KMS-11 (cell line): ENCODE results near the gene CPXM1.

Source experiments
- H2AFZ ChIP-seq: fragments of 200-600 bp; sonication (generic); 2 replicates; pipeline ENCODE4 v1.6.1; 2016; ENCODE audit warnings: antibody characterized with exemption, mixed run types, low read depth
- H3K27ac ChIP-seq: fragments of 200-600 bp; sonication (generic); 2 replicates; pipeline ENCODE4 v1.6.1; 2016; ENCODE audit warnings: mild to moderate bottlenecking, mixed run types
- H3K27me3 ChIP-seq: fragments of 200-600 bp; sonication (generic); 2 replicates; pipeline ENCODE4 v1.6.1; 2017; ENCODE audit warnings: mild to moderate bottlenecking, low read depth, mixed run types, moderate library complexity; ENCODE audit not compliant: insufficient read depth
- H3K36me3 ChIP-seq: fragments of 200-600 bp; sonication (generic); 2 replicates; pipeline ENCODE4 v1.6.1; 2017; ENCODE audit warnings: mild to moderate bottlenecking, mixed run types; ENCODE audit not compliant: insufficient read depth
- H3K4me1 ChIP-seq: fragments of 200-600 bp; sonication (generic); 2 replicates; pipeline ENCODE4 v1.6.1; 2016; ENCODE audit warnings: mild to moderate bottlenecking, low read depth, mixed run types; ENCODE audit not compliant: poor library complexity, severe bottlenecking
- H3K4me2 ChIP-seq: fragments of 200-600 bp; sonication (generic); 2 replicates; pipeline ENCODE4 v1.7.0; 2016; ENCODE audit warnings: mild to moderate bottlenecking, mixed run types
- H3K4me3 ChIP-seq: fragments of 200-600 bp; sonication (generic); IDR thresholded peaks from 2 replicates; pipeline ENCODE4 v1.6.1; 2017; ENCODE audit warnings: low read depth, low read length, mixed read lengths; ENCODE audit not compliant: insufficient read depth
- H3K79me2 ChIP-seq: fragments of 200-600 bp; sonication (generic); 2 replicates; pipeline ENCODE4 v1.6.1; 2016; ENCODE audit warnings: low read depth, mixed run types; ENCODE audit not compliant: insufficient read depth
- H3K9ac ChIP-seq: fragments of 200-600 bp; sonication (generic); 2 replicates; pipeline ENCODE4 v1.6.1; 2016; ENCODE audit warnings: mild to moderate bottlenecking, mixed run types
- H4K20me1 ChIP-seq: fragments of 200-600 bp; sonication (generic); 2 replicates; pipeline ENCODE4 v1.6.1; 2016; ENCODE audit warnings: mild to moderate bottlenecking, mixed run types; ENCODE audit not compliant: insufficient read depth
- CTCF ChIP-seq: fragments of 200-600 bp; sonication (generic); conservative IDR thresholded peaks from 2 replicates; pipeline ENCODE4 v1.6.1; 2017; ENCODE audit warnings: low read depth, mild to moderate bottlenecking, antibody characterized with exemption, low read length, moderate library complexity, mixed read lengths

The CPXM1 gene

GRCh38 chr20:2759143-2759542 lies 41.3 kb downstream of the CPXM1 start:
- no peaks in the 10 kb centered on the region for H4K20me1 ChIP-seq
- H3K36me3 ChIP-seq = no peaks in the 10 kb centered on the region
- no peaks in the 10 kb centered on the region for H3K79me2 ChIP-seq
- H3K27ac ChIP-seq = no peak overlapping the region
- no peak overlapping the region for H3K4me3 ChIP-seq
- H3K27me3 ChIP-seq = no peaks in the 10 kb centered on the region
- H3K4me2 ChIP-seq = no peak overlapping the region
- H3K9ac ChIP-seq = no peak overlapping the region
- no peak overlapping the region for H2AFZ ChIP-seq
- peaks cover 7% of the 10 kb centered on the region for H3K4me1 ChIP-seq
- no peak for TF ChIP-seq CTCF

GRCh38 chr20:2757969-2758368 lies 42.5 kb downstream of the CPXM1 start:
- H3K27me3 ChIP-seq = no peaks in the 10 kb centered on the region
- no peaks in the 10 kb centered on the region for H4K20me1 ChIP-seq
- no peaks in the 10 kb centered on the region for H3K36me3 ChIP-seq

GRCh38 chr20:2757001-2757400 lies 43.4 kb downstream of the CPXM1 start:
- Histone ChIP-seq H3K79me2 (no peaks in the 10 kb centered on the region), H3K4me1 (peaks cover 11% of the 10 kb centered on the region), H2AFZ (no peak overlapping the region), H3K27me3 (no peaks in the 10 kb centered on the region), H4K20me1 (no peaks in the 10 kb centered on the region), H3K9ac (no peak overlapping the region), H3K27ac (no peak overlapping the region), H3K4me2 (no peak overlapping the region), H3K36me3 (no peaks in the 10 kb centered on the region), H3K4me3 (no peak overlapping the region)
- TF ChIP-seq CTCF = no peak

More at GRCh38 chr20:2757969-2758368, 42.5 kb downstream of the CPXM1 start:
- Histone ChIP-seq H2AFZ (no peak overlapping the region), H3K4me1 (peaks cover 9% of the 10 kb centered on the region), H3K79me2 (no peaks in the 10 kb centered on the region), H3K4me3 (no peak overlapping the region), H3K27ac (no peak overlapping the region), H3K4me2 (no peak overlapping the region), H3K9ac (no peak overlapping the region)
- no peak for TF ChIP-seq CTCF

GRCh38 chr20:2756056-2756611 lies 44.3 kb downstream of the CPXM1 start:
- peak; percentile 46 for TF ChIP-seq CTCF
- Histone ChIP-seq H4K20me1 (no peaks in the 10 kb centered on the region), H3K27me3 (no peaks in the 10 kb centered on the region), H3K4me2 (no peak overlapping the region), H3K4me3 (no peak overlapping the region), H2AFZ (no peak overlapping the region), H3K27ac (no peak overlapping the region), H3K4me1 (peaks cover 4% of the 10 kb centered on the region), H3K36me3 (no peaks in the 10 kb centered on the region), H3K9ac (no peak overlapping the region), H3K79me2 (no peaks in the 10 kb centered on the region)
